ENCODE measurements around the gene PLK5. TPM values are rescaled to one million over a fixed set of nuclear protein-coding genes. Genes with fewer than 3 reads are reported as not detected.

The PLK5 gene
- total RNA-seq, 1 experiment from 2014 or later, result 0.57 TPM

DNA sequence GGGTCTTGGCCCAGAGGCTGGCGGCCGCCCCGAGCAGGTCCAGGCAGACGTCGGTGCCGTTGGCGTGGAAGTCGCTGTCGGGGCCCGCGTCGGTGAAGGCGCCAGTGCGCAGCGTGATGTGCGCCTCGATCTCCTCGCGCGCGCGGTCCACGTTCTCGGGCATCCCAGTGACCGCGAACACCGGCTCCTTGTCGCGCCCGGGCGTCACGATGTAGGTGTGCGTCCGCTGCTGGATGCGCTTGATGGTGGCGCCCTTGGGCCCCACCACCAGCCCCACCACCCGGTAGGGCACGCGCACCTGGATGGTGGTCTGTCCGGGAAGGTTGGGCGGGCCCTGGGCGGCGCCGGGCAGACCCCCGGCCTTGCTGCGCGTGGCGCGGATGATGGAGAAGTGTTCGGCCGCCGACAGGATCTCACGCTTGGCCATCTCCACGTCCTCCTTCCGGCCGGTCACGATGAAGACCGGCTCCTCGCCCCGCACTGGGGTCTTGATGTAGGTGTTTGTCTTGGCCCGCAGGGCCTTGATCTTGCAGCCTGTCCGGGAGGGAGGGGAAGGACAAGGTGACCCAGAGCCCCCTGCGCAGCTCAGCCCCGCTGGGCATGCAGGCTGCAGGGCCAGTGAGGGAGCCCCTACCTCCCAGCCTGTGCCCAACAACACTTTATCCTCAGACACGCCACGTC, 32.7 kb downstream of the PLK5 start:
- H2AFZ ChIP-seq (ENCODE audit: low read length), result no peak overlapping the region
- no peaks in the 10 kb centered on the region for H3K4me1 ChIP-seq (ENCODE audit: insufficient read depth, low read length)
- no peak overlapping the region for H4K5ac ChIP-seq (ENCODE audit: insufficient read length, low read depth, low read length)
- H3K9me3 ChIP-seq (ENCODE audit: control insufficient read depth, low read depth, low read length), result no peaks in the 10 kb centered on the region
- no peak overlapping the region for H3K56ac ChIP-seq (ENCODE audit: insufficient read length, low read depth, low read length)
- H3T11ph ChIP-seq (ENCODE audit: low read length), result no peak overlapping the region
- no peak overlapping the region for H3K4me2 ChIP-seq (ENCODE audit: insufficient read depth, insufficient read length, low read length)
- H3K79me1 ChIP-seq (ENCODE audit: insufficient read depth, low read depth, low read length, poor library complexity, severe bottlenecking), result peaks cover 6% of the 10 kb centered on the region
- no peaks in the 10 kb centered on the region for H3K27me3 ChIP-seq (ENCODE audit: insufficient read depth, low read length)
- no peak overlapping the region for H2AK5ac ChIP-seq (ENCODE audit: insufficient read length, low read length)
- no peak overlapping the region for H2BK15ac ChIP-seq (ENCODE audit: low read depth, low read length)
- no peaks in the 10 kb centered on the region for H4K20me1 ChIP-seq (ENCODE audit: control insufficient read depth, insufficient read depth, insufficient read length)
- Mint-ChIP-seq H3K4me3 (no peak overlapping the region; a peak in 1 of 5 replicates), H3K27ac (no peak overlapping the region), H3K9me3 (no peaks in the 10 kb centered on the region), H3K27me3 (ENCODE audit: low read depth) (no peaks in the 10 kb centered on the region; the same call in 1 of the 2 replicates), H3K4me1 (0 out of 4 replicates have a peak, but pooled peaks cover 0 to 2% of the 10 kb centered on the region in 2 experiments), H3K36me3 (ENCODE audit: insufficient read depth in 1 of 3, low read depth in 3 of 3) (peaks cover 0 to 30% (median 23%) of the 10 kb centered on the region in 3 experiments; a peak in 5 of 7 replicates)
- TF ChIP-seq, protein P1, sequence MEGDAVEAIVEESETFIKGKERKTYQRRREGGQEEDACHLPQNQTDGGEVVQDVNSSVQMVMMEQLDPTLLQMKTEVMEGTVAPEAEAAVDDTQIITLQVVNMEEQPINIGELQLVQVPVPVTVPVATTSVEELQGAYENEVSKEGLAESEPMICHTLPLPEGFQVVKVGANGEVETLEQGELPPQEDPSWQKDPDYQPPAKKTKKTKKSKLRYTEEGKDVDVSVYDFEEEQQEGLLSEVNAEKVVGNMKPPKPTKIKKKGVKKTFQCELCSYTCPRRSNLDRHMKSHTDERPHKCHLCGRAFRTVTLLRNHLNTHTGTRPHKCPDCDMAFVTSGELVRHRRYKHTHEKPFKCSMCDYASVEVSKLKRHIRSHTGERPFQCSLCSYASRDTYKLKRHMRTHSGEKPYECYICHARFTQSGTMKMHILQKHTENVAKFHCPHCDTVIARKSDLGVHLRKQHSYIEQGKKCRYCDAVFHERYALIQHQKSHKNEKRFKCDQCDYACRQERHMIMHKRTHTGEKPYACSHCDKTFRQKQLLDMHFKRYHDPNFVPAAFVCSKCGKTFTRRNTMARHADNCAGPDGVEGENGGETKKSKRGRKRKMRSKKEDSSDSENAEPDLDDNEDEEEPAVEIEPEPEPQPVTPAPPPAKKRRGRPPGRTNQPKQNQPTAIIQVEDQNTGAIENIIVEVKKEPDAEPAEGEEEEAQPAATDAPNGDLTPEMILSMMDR (conservative IDR thresholded peaks at IDR 0.05), result no peak
- no peak for DNase-seq
- no peak overlapping the region; the same call in 1 of the 2 replicates for H3K14ac ChIP-seq (ENCODE audit: insufficient read depth, low read length)
- H2BK20ac ChIP-seq (ENCODE audit: low read depth, low read length, poor library complexity, severe bottlenecking), result no peak overlapping the region
- no peak overlapping the region for H3K23ac ChIP-seq (ENCODE audit: insufficient read length, low read depth, low read length)
- no peak overlapping the region for H3K27ac ChIP-seq (ENCODE audit: insufficient read length, low read depth, low read length)
- H4K91ac ChIP-seq (ENCODE audit: insufficient read length, low read depth, low read length), result no peak overlapping the region
- H2BK12ac ChIP-seq (ENCODE audit: insufficient read length, low read depth, low read length), result no peak overlapping the region
- no peak overlapping the region for H2BK5ac ChIP-seq (ENCODE audit: insufficient read length, low read length)
- H4K8ac ChIP-seq (replicated peaks; ENCODE audit: insufficient read length, low read depth, low read length), result no peak overlapping the region
- no CpG with 5 or more reads among the region's 66 CpGs for WGBS (ENCODE audit: extremely low coverage, insufficient read length, low lambda C conversion rate)
- no peaks in the 10 kb centered on the region for H3K23me2 ChIP-seq (ENCODE audit: insufficient read length, low read depth, low read length, poor library complexity, severe bottlenecking)
- no peak overlapping the region for H3K18ac ChIP-seq (ENCODE audit: insufficient read length, low read depth, low read length)
- no peak overlapping the region for H2BK120ac ChIP-seq (ENCODE audit: low read depth, low read length, poor library complexity, severe bottlenecking)
- H3K9ac ChIP-seq (ENCODE audit: extremely low read depth, insufficient read length, low read length), result no peak overlapping the region
- H3K4ac ChIP-seq (ENCODE audit: low read depth, low read length), result no peak overlapping the region
- H3K79me2 ChIP-seq (ENCODE audit: insufficient read depth, low read length), result peaks cover 11% of the 10 kb centered on the region; the same call in 1 of the 2 replicates
